Nephron (organoid): ENCODE data around the gene HAPLN1.

Experiments
- H3K27ac Mint-ChIP-seq, 3 experiments: 2 replicates each; pipeline ENCODE4 v1.8.0; 2020; ENCODE audit warnings: mixed read lengths in 3 of 3, mild to moderate bottlenecking in 2 of 3, moderate library complexity in 1 of 3
- H3K27me3 Mint-ChIP-seq: 2 replicates; pipeline ENCODE4 v1.8.0; 2021; ENCODE audit warnings: low read depth, mild to moderate bottlenecking, moderate library complexity, mixed read lengths
- H3K36me3 Mint-ChIP-seq: 2 replicates; pipeline ENCODE4 v1.8.0; 2020; ENCODE audit warnings: low read depth, mixed read lengths
- H3K4me1 Mint-ChIP-seq: 2 replicates; pipeline ENCODE4 v1.8.0; 2020; ENCODE audit warnings: mixed read lengths
- H3K4me3 Mint-ChIP-seq, 3 experiments: 2 replicates each; pipeline ENCODE4 v1.8.0; 2020; ENCODE audit warnings: mild to moderate bottlenecking in 3 of 3, mixed read lengths in 3 of 3, moderate library complexity in 2 of 3
- H3K9me3 Mint-ChIP-seq: 2 replicates; pipeline ENCODE4 v1.8.0; 2020; ENCODE audit warnings: mixed read lengths
- TF ChIP-seq, protein P1 (sequence below), 3 experiments: fragments of 200-600 bp; sonication (generic); IDR thresholded peaks; one replicate each; pipeline ENCODE4 v1.5.0; 2021; ENCODE audit warnings: antibody characterized with exemption in 3 of 3; ENCODE audit not compliant: unreplicated experiment in 3 of 3

The HAPLN1 gene

DNA sequence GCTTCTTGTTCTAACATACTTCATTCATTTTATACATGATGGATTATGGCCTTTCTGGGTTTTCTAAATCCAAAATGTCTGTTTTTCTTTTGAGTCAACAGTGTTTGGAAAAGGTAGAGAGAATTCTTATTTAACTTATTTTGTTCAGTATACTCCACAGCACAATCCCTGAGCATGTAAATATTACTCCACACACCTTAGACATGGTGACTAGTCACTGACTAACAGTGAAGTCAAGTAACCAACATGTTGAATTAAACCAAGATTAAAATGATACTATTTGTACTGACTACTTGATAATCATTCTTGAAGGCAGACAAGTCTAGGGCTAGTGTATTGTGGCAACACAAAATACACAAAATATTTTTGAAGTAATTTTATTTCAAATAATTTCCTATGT is 55.0 kb downstream of the HAPLN1 start:
- Mint-ChIP-seq H3K4me3 (no peak overlapping the region), H3K27me3 (no peaks in the 10 kb centered on the region), H3K27ac (no peak overlapping the region), H3K36me3 (peaks cover 7% of the 10 kb centered on the region), H3K9me3 (no peaks in the 10 kb centered on the region), H3K4me1 (no peaks in the 10 kb centered on the region)
- TF ChIP-seq, protein P1, sequence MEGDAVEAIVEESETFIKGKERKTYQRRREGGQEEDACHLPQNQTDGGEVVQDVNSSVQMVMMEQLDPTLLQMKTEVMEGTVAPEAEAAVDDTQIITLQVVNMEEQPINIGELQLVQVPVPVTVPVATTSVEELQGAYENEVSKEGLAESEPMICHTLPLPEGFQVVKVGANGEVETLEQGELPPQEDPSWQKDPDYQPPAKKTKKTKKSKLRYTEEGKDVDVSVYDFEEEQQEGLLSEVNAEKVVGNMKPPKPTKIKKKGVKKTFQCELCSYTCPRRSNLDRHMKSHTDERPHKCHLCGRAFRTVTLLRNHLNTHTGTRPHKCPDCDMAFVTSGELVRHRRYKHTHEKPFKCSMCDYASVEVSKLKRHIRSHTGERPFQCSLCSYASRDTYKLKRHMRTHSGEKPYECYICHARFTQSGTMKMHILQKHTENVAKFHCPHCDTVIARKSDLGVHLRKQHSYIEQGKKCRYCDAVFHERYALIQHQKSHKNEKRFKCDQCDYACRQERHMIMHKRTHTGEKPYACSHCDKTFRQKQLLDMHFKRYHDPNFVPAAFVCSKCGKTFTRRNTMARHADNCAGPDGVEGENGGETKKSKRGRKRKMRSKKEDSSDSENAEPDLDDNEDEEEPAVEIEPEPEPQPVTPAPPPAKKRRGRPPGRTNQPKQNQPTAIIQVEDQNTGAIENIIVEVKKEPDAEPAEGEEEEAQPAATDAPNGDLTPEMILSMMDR (IDR thresholded peaks at IDR 0.05; ENCODE audit: unreplicated experiment in 3 of 3) = no peak

DNA sequence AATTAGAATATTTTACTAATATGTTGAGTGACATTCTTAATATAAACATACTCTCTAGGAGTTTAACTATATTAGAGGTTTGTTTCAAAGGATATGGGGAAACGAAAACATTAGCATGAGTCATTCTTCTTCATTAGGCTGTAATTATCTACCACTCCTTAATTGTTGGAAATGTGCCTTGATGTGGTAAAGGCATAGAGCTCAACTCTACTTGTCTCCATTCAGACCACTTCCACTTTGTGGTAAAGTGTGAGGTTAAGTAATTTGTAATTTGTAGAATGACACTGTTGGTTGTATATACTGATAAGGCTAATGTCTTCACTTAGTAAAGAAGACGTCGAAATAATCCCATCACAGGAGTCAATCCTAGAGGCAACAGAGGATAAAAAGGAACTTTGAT is 58.1 kb downstream of the HAPLN1 start:
- Mint-ChIP-seq H3K36me3 (peaks cover 3% of the 10 kb centered on the region), H3K27ac (no peak overlapping the region), H3K4me3 (no peak overlapping the region), H3K9me3 (no peaks in the 10 kb centered on the region), H3K27me3 (no peaks in the 10 kb centered on the region), H3K4me1 (no peaks in the 10 kb centered on the region)
- TF ChIP-seq, protein P1 (IDR thresholded peaks at IDR 0.05; ENCODE audit: unreplicated experiment in 3 of 3) = no peak

DNA sequence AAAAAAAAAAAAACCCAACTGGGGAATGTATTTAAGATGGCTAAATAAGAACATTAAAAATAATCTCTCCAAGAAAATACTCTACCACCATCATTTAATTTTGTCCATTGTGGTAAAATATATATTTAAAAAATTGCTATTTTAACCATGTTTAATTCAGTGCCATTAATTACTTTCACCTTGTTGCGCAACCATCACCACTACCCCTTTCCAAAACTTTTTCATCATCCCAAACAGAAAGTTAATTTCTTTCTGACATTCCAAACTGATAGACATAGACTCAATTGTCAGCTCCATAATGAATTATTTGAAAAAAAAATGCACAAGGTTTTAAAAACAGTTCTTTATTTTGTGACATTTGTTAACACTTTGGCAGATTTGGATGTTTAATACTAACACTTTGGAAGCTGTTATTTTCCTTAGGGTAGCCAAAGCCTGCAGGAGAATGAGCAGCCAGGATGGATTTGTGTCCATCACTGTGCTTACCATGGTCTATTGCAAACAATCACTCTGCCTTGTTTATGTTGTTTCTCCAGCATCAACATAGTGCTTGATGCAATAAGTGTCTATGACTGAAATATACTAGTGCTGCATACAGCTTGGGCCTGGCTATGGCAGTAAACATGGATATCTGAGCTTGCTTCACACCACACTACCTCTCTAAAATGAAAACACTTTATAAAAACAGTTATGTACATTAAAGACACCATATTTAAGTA is 62.7 kb downstream of the HAPLN1 start:
- Mint-ChIP-seq H3K4me3 (no peak overlapping the region), H3K36me3 (no peaks in the 10 kb centered on the region), H3K27ac (no peak overlapping the region), H3K27me3 (no peaks in the 10 kb centered on the region), H3K9me3 (no peaks in the 10 kb centered on the region), H3K4me1 (no peaks in the 10 kb centered on the region)
- TF ChIP-seq, protein P1 (IDR thresholded peaks at IDR 0.05; ENCODE audit: unreplicated experiment in 3 of 3) = no peak

DNA sequence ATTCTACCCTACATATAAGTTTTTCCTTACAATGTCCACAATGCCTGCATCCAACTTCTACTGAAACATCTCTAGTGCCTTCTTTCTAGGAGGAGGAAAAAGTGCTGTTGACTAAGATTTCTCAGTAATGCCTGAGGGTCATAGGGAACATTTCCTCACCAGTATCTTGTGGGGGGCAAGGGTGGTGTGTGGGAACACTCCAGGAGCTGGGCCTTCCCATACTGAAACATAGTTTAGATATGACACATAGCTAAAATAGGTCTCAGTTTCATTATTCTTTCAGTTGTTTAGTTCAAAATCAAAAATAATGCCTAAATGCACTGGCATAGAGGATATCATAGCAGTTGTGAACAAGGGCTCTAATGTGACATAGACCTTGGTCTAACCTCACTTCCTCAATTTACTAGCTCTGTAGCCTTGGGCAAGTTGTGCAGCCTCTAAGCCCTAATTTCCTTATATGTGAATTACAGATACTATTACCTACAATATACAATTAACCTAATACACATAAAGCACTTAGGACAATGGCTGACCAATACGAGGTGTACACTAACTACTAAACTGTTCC is 66.1 kb downstream of the HAPLN1 start:
- no peaks in the 10 kb centered on the region for H3K36me3 Mint-ChIP-seq
- TF ChIP-seq, protein P1 (IDR thresholded peaks at IDR 0.05; ENCODE audit: unreplicated experiment in 3 of 3) = no peak
- H3K27me3 Mint-ChIP-seq = peaks cover 1% of the 10 kb centered on the region
- H3K4me3 Mint-ChIP-seq = no peak overlapping the region
- no peaks in the 10 kb centered on the region for H3K4me1 Mint-ChIP-seq
- H3K9me3 Mint-ChIP-seq = no peaks in the 10 kb centered on the region
- no peak overlapping the region for H3K27ac Mint-ChIP-seq

DNA sequence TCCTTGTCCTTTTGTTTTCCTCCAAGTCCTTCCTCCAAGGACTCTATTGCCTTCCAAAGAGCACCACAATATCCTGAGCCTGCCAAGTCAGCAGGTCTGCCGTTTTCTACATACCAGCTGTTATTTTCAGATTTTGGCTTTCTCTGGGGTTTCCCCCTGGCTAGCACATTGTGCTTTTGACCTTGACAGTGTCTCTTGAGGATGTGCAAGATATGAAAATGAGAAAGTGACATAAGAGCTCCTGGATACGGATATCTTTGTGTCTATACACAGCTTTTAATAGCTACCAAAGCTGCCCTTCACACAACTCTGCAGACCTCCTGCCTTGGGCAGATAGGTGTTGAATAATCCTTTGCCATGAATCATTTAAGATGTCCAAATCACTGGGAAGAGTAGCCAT is 67.0 kb downstream of the HAPLN1 start:
- TF ChIP-seq, protein P1 (IDR thresholded peaks at IDR 0.05; ENCODE audit: unreplicated experiment in 3 of 3) = no peak
- Mint-ChIP-seq H3K4me1 (no peaks in the 10 kb centered on the region), H3K4me3 (no peak overlapping the region), H3K27me3 (peaks cover 5% of the 10 kb centered on the region), H3K9me3 (no peaks in the 10 kb centered on the region), H3K36me3 (no peaks in the 10 kb centered on the region), H3K27ac (no peak overlapping the region)

DNA sequence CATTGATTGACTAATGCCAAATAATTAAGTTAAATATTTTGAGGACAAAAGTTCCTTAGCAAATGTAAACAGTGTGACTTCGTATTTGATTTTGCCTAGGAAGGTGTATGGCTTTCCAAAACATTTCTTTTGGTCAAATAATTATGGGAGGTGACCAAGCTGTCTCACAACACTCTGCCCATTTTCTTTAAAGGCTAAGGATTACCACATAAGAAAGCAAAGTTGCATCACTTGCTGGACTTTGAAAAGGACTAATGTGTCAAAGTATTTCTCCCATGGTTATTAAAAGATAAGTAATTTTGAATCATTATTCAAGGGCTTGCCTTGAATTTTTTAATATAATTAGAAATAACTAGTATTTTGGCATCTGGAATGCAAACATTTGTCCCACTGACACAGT is 74.7 kb downstream of the HAPLN1 start:
- Mint-ChIP-seq H3K9me3 (no peaks in the 10 kb centered on the region), H3K4me3 (no peak overlapping the region), H3K4me1 (no peaks in the 10 kb centered on the region), H3K27ac (no peak overlapping the region), H3K27me3 (peaks cover 5% of the 10 kb centered on the region), H3K36me3 (no peaks in the 10 kb centered on the region)
- TF ChIP-seq, protein P1 (IDR thresholded peaks at IDR 0.05; ENCODE audit: unreplicated experiment in 3 of 3) = no peak
